CD14-positive monocyte (primary cell): Measurements from ENCODE around the gene LYL1. TPM values are rescaled to one million over a fixed set of nuclear protein-coding genes. Genes with fewer than 3 reads are reported as not detected.
A peak's percentile ranks its signal among the peaks of the same experiment; 100 is the strongest.

Source experiments
- DNase-seq, 3 donors: peaks; one replicate each; pipeline ENCODE4 v3.0.0-alpha.2; 2011 to 2022
- H2AFZ ChIP-seq: 2 replicates; pipeline ENCODE4 v1.6.0; 2012; ENCODE audit warnings: mild to moderate bottlenecking, low read depth, low read length, inconsistent platforms; ENCODE audit not compliant: insufficient read depth, poor library complexity, severe bottlenecking
- H3K27ac ChIP-seq, 2 donors: 1 replicate in 1 of 2; 2 replicates in 1 of 2; pipeline ENCODE4 v1.5.1; 2012 to 2013; ENCODE audit warnings: low read length in 2 of 2, control low read depth in 1 of 2, inconsistent platforms in 1 of 2, low read depth in 1 of 2, mild to moderate bottlenecking in 1 of 2
- H3K27me3 ChIP-seq, 2 donors: one replicate each; pipeline versions ENCODE4 v1.6.0 to v1.6.1; 2011 to 2013; ENCODE audit warnings: low read length in 2 of 2; ENCODE audit not compliant: control insufficient read depth in 2 of 2, insufficient read depth in 2 of 2
- H3K36me3 ChIP-seq, 2 donors: replicated peaks in 1 of 2; 1 replicate in 1 of 2; 2 replicates in 1 of 2; pipeline versions ENCODE4 v1.5.1 to v1.6.1; 2012 to 2013; ENCODE audit warnings: low read length in 2 of 2, control low read depth in 1 of 2, inconsistent platforms in 1 of 2, mild to moderate bottlenecking in 1 of 2; ENCODE audit not compliant: insufficient read depth in 2 of 2, control insufficient read depth in 1 of 2
- H3K4me1 ChIP-seq, 2 donors: 1 replicate in 1 of 2; 2 replicates in 1 of 2; pipeline versions ENCODE4 v1.5.1 to v1.6.1; 2012 to 2013; ENCODE audit warnings: low read length in 2 of 2, control low read depth in 1 of 2, inconsistent platforms in 1 of 2, mild to moderate bottlenecking in 1 of 2, moderate library complexity in 1 of 2; ENCODE audit not compliant: insufficient read depth in 2 of 2, control insufficient read depth in 1 of 2
- H3K4me2 ChIP-seq: replicated peaks from 2 replicates; pipeline ENCODE3; 2012; ENCODE audit warnings: low read length, moderate library complexity, mild to moderate bottlenecking; ENCODE audit not compliant: poor library complexity, severe bottlenecking; ENCODE audit errors: extremely low read depth
- H3K4me3 ChIP-seq, 3 experiments: fragments of 200-600 bp in 1 of 3; sonication (generic) in 1 of 3; replicated peaks in 1 of 3; 1 replicate in 2 of 3; 2 replicates in 1 of 3; pipeline ENCODE4 v1.5.1; 2011 to 2013; ENCODE audit warnings: low read length in 3 of 3, mild to moderate bottlenecking in 3 of 3, control low read depth in 2 of 3, low read depth in 2 of 3, inconsistent platforms in 1 of 3, moderate library complexity in 1 of 3
- H3K79me2 ChIP-seq: 2 replicates; pipeline ENCODE4 v1.6.0; 2012; ENCODE audit warnings: mild to moderate bottlenecking, control low read depth, inconsistent platforms, low read length, moderate library complexity; ENCODE audit not compliant: insufficient read depth
- H3K9ac ChIP-seq: 2 replicates; pipeline ENCODE4 v1.6.0; 2017; ENCODE audit warnings: low read length, mild to moderate bottlenecking; ENCODE audit not compliant: insufficient read depth, poor library complexity, severe bottlenecking
- H3K9me3 ChIP-seq, 2 donors: replicated peaks in 1 of 2; 1 replicate in 1 of 2; 2 replicates in 1 of 2; pipeline versions ENCODE4 v1.5.1 to v1.6.1; 2012 to 2013; ENCODE audit warnings: low read length in 2 of 2, control low read depth in 1 of 2; ENCODE audit not compliant: control insufficient read depth in 1 of 2, insufficient read depth in 1 of 2
- H4K20me1 ChIP-seq: 2 replicates; pipeline ENCODE4 v1.6.0; 2012; ENCODE audit warnings: mild to moderate bottlenecking, low read length, control low read depth, moderate library complexity; ENCODE audit not compliant: insufficient read depth
- H3K27ac Mint-ChIP-seq, 7 donors: one replicate each; pipeline ENCODE4 v1.8.0; 2020; ENCODE audit warnings: mild to moderate bottlenecking in 7 of 7, mixed read lengths in 7 of 7, moderate library complexity in 6 of 7, inconsistent platforms in 2 of 7
- H3K27me3 Mint-ChIP-seq, 3 donors: one replicate each; pipeline ENCODE4 v1.8.0; 2021 to 2022; ENCODE audit warnings: low read depth in 3 of 3, mild to moderate bottlenecking in 3 of 3, mixed read lengths in 3 of 3, moderate library complexity in 3 of 3, inconsistent platforms in 1 of 3
- H3K36me3 Mint-ChIP-seq, 2 donors: one replicate each; pipeline ENCODE4 v1.8.0; 2020; ENCODE audit warnings: mixed read lengths in 2 of 2, inconsistent platforms in 1 of 2, mild to moderate bottlenecking in 1 of 2
- H3K4me1 Mint-ChIP-seq: one replicate; pipeline ENCODE4 v1.8.0; 2020; ENCODE audit warnings: mild to moderate bottlenecking, mixed read lengths
- H3K4me3 Mint-ChIP-seq, 2 donors: one replicate each; pipeline ENCODE4 v1.8.0; 2020; ENCODE audit warnings: mild to moderate bottlenecking in 2 of 2, mixed read lengths in 2 of 2, moderate library complexity in 1 of 2
- H3K9me3 Mint-ChIP-seq, 7 donors: one replicate each; pipeline ENCODE4 v1.8.0; 2020 to 2022; ENCODE audit warnings: mixed read lengths in 7 of 7, mild to moderate bottlenecking in 6 of 7, moderate library complexity in 6 of 7, inconsistent platforms in 2 of 7
- CTCF ChIP-seq: fragments of 200-600 bp; IDR thresholded peaks from one replicate; pipeline ENCODE4 v1.8.0; 2022; ENCODE audit warnings: antibody characterized with exemption, mild to moderate bottlenecking
- WGBS: methylation state at CpG from one replicate; pipeline ENCODE4 v1.1.5; 2013; ENCODE audit warnings: missing lambda C conversion rate; ENCODE audit not compliant: insufficient coverage; 5-methylcytosine and 5-hydroxymethylcytosine counted together
- intact Hi-C, 2 donors: fragments of 100-400 bp; cut with micrococcal nuclease; formaldehyde crosslinking; loops; one replicate each; pipeline versions ENCODE4 v1.15.0 to v1.15.1; 2023
- polyA plus RNA-seq, 3 donors: library from polyadenylated mRNA; depleted of rRNA in 1 of 3; unstranded in 2 of 3; stranded (reverse) in 1 of 3; fragments of 300-500 nt in 2 of 3; fragments of >200 nt in 1 of 3; fragmentation: Illumina TruSeq in 2 of 3; gene quantifications; 1 replicate in 2 of 3; 2 replicates in 1 of 3; pipeline ENCODE4 v1.2.3, GENCODE V29; 2012 to 2021

Gene LYL1
- polyA plus RNA-seq, 3 donors: 35.7 to 51.1 (median 37.1) TPM

- Histone ChIP-seq H3K9me3 (no peaks in the 10 kb centered on the region), H2AFZ (no peak overlapping the region), H4K20me1 (no peaks in the 10 kb centered on the region), H3K36me3 (no peaks in the 10 kb centered on the region), H3K27me3 (no peaks in the 10 kb centered on the region), H3K9ac (no peak overlapping the region), H3K4me2 (no peak overlapping the region), H3K4me1 (peaks cover 5 to 9% of the 10 kb centered on the region in 2 donors), H3K27ac (no peak overlapping the region), H3K79me2 (no peaks in the 10 kb centered on the region), H3K4me3 (no peak overlapping the region)
- H3K27ac Mint-ChIP-seq: no peak overlapping the region
- no peaks in the 10 kb centered on the region for H3K9me3 Mint-ChIP-seq
- peaks cover 8% of the 10 kb centered on the region for H3K4me1 Mint-ChIP-seq
- DNase-seq: no peak
- no peak overlapping the region for H3K4me3 Mint-ChIP-seq
- peaks cover 4 to 6% of the 10 kb centered on the region in 2 donors for H3K36me3 Mint-ChIP-seq
- no peak for TF ChIP-seq CTCF
- WGBS: 100% methylated on average over 2 of the region's 4 CpGs
- H3K27me3 Mint-ChIP-seq: peaks cover 0 to 7% (median 1%) of the 10 kb centered on the region in 3 donors
- intact Hi-C loops: no loop called here
Observed at GRCh38 chr19:13074378-13074777, 28.3 kb downstream of the LYL1 start.

- no peaks in the 10 kb centered on the region for H3K9me3 ChIP-seq
- H3K27me3 Mint-ChIP-seq: peaks cover 0 to 7% (median 2%) of the 10 kb centered on the region in 3 donors
- no peak for TF ChIP-seq CTCF
- H3K36me3 ChIP-seq: no peaks in the 10 kb centered on the region
- no peak overlapping the region for H2AFZ ChIP-seq
- H3K4me1 ChIP-seq: no peaks in the 10 kb centered on the region
- H3K27me3 ChIP-seq: no peaks in the 10 kb centered on the region
- H3K36me3 Mint-ChIP-seq: peaks cover 4 to 5% of the 10 kb centered on the region in 2 donors
- no peak overlapping the region for H3K27ac ChIP-seq
- H4K20me1 ChIP-seq: no peaks in the 10 kb centered on the region
- H3K27ac Mint-ChIP-seq: peak overlapping the region in 1 of 7 donors; percentile 6
- peaks cover 2% of the 10 kb centered on the region for H3K4me1 Mint-ChIP-seq
- H3K4me3 ChIP-seq: no peak overlapping the region
- DNase-seq: no peak
- no peak overlapping the region for H3K4me3 Mint-ChIP-seq
- intact Hi-C loops: no loop called here
- no peaks in the 10 kb centered on the region for H3K9me3 Mint-ChIP-seq
- H3K79me2 ChIP-seq: no peaks in the 10 kb centered on the region
- H3K9ac ChIP-seq: no peak overlapping the region
- WGBS: 100% methylated on average over 2 of the region's 5 CpGs
- no peak overlapping the region for H3K4me2 ChIP-seq
Observed at GRCh38 chr19:13073263-13073662, 29.4 kb downstream of the LYL1 start.
